HG03457 (cell line): ENCODE results near the gene SLC16A8.

Experiments used
- ATAC-seq: cut with Tn5 transposase; IDR thresholded peaks from one replicate; pipeline ENCODE4 v1.9.1; 2021; ENCODE audit warnings: moderate number of reproducible peaks; ENCODE audit not compliant: unreplicated experiment

SLC16A8 gene

DNA sequence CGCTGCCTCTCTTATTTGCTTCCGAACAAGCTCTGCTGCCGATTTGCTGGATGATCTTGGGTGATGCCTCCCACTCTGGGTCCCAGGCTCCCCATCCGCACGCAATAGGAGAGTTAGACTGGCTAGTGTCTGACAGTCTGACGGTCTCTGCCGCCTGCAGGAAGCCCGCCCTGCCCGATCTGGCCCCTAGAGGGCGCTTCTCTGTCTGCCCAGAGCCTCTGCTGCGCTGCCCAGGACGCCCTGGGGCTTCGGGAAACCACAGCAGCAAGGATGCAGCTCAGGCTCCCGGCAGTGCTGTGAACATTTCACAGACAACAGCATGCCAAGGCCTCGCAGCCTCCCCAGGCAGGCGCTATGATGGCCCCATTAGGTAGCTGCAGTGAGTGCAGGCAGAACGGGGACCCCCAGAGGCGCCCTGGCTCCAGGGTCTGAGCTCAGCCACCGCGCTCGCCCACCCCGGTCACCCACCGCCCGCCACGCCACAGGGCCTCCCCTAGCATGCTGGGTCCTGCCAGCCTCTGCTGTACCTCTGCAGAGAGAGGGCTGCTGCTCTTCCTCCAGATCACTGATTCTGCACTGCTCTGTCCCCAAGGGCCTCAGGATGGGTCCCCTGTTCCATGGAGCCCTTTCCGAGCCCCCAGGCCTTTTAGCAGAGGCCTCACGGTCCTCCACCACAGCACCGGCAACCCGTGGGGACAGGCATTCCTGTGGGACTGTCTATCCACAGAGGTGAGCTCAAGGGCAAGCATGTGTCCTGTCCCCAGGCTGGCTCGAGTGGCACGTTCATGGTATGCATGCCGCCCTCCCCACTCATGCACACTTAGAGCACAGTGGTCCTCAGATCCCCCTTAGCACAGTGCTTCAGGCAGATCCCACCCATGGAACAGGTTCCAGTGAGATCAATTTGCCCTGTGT is 30.8 kb upstream of the SLC16A8 start:
- ATAC-seq: no peak

DNA sequence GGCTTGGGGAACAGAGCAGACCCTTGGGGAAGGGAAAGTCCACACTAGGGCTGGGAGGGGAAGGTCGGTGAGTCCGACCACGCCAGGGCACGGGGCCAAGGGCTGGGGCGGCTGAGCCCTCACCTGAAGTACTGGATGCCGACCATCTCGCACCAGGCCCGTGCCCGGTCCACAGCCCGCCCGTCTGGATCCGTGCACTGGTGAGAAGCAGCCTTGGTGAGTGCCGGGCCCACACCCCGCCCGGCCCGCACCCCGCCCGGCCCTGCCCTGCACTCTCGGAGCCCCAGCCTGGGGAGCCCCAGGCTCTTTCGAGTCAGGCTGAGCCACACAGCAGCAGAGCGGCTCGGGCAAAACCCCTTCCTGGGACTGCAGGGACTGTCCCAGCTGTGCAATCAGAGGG is 28.4 kb upstream of the SLC16A8 start:
- no peak for ATAC-seq

DNA sequence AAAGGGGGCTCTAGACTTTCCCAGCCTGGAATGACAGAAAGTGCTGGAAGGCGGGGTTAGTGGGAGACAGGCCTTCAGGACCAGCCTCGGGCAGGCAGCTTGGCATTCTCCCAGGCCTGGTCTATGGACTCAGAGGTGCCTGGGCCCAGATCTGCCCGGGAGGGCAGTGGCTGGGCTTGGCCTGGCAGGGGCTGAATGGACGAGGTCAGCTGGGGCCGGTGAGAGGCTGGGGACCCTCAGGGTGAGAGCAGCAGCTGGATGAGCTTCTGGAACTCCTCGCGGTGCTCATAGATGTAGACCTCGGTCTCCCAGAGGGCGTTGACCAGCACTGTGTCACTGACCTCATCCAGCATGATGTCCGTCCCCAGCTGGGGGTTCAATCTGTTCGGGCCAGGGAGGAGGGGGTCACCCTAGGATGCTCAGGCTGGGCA is 28.0 kb upstream of the SLC16A8 start:
- ATAC-seq: no peak

DNA sequence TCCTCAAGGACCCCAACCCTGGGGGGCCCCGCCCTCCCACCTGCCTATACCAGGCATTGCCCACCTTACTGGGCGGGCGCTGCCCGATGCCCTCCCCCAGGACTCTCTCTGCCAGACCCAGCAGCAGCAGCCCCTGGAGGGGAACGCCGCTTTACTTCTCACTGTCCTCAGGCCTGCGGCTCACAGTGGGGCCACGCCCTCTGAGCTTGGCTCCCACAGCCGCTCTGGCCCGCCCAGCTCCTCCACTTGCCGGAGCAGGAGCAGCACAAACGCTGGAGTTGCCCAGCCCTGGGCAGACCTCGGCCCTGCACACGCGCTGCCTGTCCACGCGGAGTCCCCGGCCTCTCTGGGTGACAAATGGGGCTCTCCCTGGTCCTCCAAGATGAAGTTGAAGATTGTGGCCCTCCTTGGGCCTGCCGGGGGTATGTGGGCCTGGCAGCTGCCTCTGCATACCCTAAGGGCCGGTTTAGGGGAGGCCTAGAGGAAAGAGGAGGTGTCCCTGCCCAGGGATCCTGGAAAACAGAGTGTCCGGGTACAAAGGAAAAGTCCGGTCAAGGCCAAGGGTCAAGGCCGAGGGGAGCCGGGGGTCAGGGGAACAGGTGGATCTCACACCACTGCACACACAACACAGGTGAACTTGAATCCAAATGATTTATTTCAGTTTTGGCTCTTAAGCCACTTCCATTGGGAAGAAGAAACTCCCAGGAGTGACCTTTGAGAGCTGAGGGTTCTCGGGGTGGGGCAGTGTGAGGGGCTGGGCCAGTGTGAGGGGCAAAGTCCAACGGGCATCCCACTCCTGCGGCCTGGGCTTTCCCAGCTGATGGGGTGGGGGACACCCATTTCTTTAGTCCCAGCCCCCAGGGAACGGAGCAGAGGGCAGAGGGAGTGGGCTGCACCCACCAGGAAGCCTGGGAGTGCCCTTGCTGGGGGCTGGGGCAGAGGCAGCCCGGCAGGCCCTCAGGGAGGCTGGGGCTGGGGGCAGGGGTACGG is 27.2 kb upstream of the SLC16A8 start:
- no peak for ATAC-seq

DNA sequence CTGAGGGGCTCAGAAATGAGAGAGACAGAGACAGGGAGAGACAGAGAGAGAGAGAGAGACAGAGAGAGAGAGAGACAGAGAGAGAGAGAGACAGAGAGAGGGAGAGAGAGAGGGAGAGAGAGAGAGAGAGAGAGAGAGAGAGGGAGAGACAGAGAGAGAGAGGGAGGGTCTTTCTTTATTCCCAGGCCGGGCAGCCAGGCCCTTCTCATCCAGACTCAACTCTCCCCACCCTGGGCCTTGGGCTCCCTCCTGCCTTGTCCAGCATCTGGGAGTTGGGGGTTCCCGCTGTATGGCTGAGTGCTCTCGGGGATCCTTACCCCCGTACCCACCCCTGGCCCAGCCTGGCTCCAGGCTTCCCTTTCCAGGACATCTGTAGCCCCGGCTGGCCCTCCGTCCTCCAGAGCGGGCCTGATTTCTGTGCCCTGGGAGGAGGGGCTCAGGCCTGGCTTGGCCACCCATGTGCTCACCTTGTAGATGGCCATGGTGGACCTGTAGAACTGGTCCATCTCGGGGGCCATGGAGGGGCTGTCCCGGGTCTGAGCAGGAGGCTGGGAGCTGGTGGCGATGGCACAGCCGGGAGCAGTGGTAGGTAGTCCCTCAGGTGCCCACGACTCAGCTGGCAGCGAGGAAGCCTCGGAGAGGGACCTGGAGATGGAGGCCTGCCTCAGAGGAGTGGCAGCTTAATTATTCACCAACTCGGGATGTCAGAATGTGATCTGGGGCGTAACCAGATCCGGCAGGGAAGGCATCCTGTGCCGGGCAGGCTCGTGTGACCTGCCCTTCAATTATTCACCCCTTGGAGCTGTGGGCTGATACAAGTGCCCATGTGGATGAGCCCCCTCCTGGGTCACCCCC is 26.3 kb upstream of the SLC16A8 start, which contains the start of gene BAIAP2L2:
BAIAP2L2 (minus strand) TSS at position 677 of the 855 bp plus-strand sequence; CDS start at position 518, 159 bp downstream.
- ATAC-seq: no peak

DNA sequence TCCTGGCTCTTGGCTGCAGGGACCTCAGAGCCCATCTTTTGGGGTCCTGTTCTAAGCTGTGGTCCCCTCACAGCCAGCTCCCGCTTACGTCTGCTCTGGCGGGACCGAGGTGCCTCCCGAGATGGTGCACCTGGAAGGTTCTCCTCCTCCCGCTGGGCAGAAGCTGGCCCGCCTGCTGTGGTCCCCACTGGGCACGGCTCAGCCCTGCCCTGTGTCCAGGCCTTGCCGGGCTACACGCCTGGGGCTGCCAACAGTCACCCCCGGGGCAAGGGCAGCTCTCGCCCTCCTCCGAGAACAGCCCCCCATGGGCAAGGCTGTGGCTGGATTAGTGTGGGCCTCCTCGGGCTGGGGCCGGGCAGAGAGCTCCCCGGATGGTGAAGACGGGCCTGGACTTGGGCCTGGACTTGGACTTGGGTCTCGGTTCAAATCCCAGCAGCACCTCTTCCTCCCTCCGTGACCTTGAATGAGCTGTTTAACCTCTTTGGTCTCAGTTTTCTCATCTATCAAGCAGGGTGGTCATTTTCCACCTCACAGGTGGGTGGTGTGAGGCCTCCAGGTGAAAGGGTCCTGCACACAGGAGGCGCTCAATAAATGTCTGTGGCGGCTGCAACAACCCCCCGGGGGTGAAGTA is 25.5 kb upstream of the SLC16A8 start:
- no peak for ATAC-seq

DNA sequence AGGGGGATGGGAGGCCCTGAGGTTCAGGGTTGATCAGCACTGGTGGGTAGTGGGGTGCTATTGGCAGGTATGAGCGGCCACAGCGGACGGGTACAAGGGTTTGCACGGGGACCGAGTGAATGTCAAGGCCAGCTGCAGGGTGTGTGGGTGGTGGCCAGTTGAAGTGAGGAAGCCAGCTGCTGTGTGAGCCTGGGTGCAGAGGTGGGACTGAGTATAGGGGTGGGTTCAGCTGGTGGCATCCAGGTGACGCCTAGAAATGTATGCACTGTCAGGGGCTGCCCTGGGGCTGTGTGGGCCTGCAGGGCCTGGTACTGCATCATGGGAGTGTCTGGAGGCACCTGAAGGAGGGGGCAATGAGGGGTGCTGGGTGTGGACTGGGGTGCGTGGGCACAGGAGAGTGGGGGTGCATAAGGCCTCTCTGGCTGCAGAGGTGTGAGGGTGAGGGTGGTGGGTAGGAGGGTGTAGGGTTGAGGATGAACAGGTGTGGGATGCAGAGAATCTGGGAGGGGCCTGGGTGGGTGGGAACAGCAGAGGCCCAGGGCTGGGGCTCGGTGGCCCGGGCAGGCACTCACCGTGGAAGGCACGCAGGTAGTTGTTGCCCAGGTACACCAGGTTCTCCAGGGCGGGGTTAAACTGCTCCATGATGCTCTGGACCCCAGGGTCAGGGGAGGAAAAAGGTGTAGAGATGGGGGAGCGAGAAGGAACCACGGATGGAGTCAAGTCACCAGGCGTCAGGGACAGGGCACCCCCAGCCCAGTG is 24.8 kb upstream of the SLC16A8 start:
- no peak for ATAC-seq

DNA sequence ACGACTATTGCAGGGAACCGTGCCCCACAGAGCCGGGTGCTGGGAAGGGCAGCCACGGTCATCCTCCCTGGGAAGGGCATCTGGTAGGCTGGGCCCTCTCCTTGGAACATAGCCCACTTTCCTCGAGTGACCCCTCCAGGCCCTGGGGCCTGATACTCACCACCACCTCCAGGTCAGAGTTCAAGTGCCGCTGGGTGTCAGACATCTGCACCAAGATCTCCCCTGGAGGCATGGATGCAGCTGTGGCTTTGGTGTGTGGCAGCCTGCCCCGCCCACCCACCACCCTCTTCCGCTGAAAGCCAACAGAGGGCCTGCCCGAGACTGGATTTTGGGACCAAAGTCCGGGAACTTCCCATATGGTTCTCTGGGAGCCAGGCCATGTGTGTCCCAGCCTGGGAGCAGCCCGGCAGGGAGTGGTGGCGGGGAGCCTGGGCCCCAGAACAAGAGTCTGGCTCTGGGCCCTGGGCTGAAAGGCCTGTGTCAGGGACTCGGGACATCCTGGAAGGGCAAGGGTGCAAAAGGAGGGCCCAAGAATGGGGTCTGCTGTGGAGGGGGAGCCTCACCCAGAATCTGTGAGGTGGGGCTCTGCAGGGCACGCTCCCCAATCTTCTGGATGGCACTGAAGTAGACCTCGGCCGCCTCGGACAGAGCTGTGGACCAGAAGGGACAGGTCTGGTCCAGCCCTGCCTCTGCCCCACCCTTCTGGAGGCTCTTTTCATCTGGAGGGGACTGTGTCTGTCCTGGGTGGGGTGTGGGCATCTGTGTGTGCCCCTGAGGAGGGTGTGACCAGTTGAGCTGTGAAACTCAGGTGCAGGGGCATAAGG is 23.9 kb upstream of the SLC16A8 start:
- no peak for ATAC-seq

DNA sequence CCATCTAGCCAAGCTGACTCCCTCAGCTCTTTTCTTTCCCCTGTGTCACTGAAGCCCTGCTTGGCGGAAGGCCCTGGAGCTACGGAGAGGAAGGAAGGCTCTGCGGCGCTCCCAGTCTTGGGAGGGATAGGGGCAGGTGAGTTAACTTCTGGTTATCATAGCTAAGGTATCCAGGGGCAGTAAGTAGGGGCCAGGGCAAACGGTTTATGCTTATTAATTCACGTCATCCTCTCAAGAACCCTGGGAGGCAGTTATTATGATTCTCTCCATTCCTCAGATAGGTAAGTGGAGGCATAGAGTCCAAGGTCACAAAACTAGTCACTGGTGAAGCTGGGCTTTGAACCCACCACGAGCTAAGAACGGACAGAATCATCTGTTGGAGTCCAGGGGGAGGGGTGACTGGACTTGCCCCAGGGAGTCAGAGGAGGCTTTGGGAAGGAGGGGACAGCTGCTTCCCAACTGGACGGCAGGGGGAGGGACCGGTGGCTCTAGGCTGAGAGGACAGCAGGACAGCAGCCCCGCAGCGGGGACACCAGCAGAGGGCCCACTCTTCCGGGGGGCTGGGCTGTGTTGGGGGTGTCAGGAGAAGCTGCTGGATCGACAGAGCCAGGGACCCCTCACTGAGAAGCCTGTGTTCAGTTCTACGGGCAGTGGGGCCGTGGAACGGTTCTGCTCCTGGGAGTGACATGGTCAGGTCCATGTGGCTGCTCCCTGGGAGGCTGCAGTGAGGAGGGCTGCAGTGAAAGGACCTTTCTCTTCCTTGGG is 23.0 kb upstream of the SLC16A8 start:
- no peak for ATAC-seq

DNA sequence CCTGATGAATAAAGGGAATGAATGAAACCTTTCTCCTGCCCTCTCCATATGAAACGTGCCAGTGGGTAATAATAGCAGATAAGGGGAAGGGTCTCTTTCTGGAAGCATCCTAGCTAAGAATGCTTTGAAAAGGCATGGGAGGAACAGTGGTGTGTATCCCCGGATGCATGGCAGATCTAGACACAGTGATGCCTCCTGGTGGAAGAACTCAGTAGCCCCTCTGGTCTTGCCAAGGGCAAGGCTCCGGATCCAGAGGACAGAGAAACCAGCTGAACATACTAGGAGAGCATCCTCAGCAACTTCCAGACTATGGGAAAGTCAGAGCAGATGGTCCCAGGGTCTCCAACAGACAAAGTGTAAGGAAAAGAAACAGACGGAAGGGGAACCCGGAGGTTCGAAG is 20.1 kb upstream of the SLC16A8 start:
- ATAC-seq: no peak

DNA sequence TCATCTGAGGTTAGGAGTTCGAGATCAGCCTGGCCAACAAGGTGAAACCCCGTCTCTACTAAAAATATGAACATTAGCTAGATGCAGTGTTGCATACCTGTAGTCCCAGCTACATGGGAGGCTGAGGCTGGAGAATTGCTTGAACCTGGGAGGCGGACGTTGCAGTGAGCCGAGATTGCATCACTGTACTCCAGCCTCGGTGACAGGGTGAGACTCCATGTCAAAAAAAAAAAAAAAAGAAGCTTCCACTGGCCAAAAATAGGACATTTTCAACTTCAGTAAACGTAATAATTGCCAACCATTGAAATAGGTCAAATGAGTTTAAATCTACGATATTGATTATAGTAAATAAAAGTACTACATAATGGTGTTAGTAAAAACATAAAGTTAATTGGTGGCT is 19.7 kb upstream of the SLC16A8 start:
- ATAC-seq: no peak

DNA sequence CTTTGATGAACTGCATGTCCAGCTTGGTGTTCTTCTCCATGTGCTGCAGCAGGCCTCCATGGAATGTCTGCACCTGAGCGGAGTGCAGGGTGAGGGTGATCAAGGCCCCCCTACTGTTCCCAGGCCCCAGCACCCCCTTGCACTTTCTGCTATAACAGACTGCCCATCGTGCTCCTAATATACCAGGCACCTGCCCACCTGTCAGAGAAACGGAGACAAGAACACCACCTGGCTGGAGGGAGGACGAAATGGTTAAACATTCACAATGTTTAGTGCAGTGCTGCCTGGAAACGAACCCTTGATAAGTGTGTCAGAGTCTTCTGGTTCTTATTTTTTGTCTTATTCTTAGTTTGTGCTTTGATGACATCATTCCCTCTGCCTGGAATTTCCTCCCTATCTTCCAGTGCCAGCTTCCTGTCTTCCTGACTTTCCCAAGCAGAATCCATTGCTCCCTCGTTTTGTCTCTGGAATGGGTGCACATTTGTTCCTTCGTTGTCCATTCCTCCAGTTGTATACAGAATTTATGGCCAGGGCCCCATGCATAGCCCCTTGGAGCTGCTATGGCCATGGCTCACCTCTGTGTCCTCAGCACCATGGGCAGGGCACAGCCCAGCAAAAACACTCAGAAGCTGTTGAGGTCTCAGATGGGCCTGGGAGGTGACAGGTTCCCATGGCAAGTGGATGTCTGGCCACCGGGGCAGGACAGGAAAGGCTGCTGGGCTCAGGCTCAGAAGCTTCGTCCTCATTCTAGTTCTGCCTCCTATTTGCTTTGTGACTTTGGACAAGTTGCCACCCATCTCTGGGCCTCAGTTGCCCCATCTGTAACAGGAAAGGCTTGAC is 14.6 kb upstream of the SLC16A8 start:
- ATAC-seq: no peak

DNA sequence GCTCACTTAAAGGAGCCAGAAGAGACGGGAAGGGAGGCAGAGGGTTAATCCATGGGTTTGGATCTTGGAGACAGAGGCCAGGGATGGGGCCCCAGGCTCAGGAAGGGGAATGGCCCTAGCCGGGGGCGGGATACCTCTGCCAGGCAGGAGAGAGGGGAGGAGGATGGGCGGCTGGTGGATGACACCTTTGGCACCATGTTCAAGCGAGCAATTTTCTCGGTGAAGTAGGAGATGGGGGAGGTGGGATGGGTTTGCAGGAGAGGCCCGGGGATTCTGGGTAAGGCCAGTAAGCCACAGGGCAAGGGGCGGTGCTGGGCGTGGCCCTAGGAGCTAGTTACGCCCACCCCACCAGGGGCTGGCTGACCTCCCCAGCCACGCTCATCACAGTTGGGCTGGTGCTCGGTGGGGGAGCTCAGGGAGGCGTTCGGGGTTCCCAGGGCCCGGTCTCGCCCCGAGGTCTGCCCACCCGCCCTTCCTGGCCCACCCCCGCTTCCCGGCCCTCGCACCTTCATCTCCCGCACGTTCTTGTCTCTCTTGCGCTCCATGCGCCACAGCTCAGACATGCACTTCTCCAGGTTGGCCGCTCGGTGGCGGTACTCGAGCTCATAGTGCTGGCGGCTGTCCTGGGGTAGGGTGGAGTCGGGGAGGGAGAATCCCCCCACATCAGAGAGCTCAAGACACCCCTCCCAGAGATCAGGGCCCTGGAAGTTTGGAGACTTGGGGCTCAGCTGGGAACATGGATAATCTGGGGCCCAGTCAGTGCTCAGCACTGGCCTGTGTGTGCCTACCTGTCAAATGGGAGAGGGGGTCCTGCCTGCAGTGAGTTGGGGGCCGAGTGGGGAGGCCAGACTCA is 13.8 kb upstream of the SLC16A8 start:
- ATAC-seq: no peak

DNA sequence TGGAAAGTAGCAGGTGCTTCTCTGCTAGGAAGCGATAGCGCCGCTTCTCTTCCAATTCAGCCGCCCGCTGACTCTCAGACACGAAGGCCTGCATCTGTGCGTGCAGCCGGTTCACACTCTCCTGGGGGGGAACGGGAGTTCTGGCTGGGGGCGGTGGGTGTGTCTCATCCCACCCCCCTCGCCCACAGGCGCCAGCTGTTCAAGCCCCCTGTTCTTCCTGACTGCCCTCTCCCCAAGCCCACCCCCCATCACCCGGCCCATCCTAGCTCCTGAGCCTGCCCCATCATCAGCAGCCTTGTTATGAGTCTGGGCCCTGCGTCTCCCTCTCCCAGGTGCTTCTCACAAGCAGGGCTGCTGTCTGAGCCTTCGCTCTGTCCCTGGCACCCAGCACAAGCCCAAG is 13.1 kb upstream of the SLC16A8 start:
- ATAC-seq: no peak

DNA sequence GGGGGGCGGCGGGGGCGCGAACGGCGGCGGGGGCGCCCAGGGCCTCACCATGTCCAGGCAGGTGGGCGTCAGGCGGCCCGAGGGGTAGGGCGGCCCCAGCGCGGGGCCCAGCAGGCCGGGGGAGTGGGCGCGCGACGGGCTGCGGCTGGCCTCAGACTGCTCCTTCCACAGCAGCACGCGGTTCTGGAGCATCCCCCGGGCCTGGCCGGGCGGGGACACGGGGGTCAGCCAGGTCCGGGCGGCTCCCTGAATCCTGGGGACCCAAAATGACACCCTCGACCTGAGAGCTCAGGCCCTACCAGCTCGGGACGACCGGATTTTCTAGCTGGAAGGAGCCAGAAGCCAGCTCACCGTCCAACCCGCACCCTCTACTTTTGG is 5.5 kb upstream of the SLC16A8 start:
- no peak for ATAC-seq
